Measurements from ENCODE around the gene UGT3A1. TPM values are rescaled to one million over a fixed set of nuclear protein-coding genes. Genes with fewer than 3 reads are reported as not detected.
A peak's percentile ranks its signal among the peaks of the same experiment; 100 is the strongest.

UGT3A1 gene
- total RNA-seq (2016; rRNA removed; fragmentation: Illumina TruSeq; extraction: Trizol), result not detected in 2 replicates
- total RNA-seq (2016; cell fraction: cytosol; rRNA removed; fragmentation: Illumina TruSeq; extraction: Trizol; ENCODE audit: low read depth), result not detected in 2 replicates
- not detected in 2 replicates for total RNA-seq (2016; cell fraction: insoluble cytoplasmic fraction; rRNA removed; fragmentation: Illumina TruSeq; extraction: Trizol)
- not detected in 2 replicates for total RNA-seq (2016; cell fraction: membrane; rRNA removed; fragmentation: Illumina TruSeq; extraction: Trizol)
- not detected in 2 replicates for total RNA-seq (2016; cell fraction: nucleus; rRNA removed; fragmentation: Illumina TruSeq; extraction: Trizol)
- polyA plus RNA-seq (2011; rRNA removed), result not detected in 2 replicates
- not detected in 2 replicates for polyA plus RNA-seq (2011; cell fraction: cytosol; rRNA removed)
- not detected in 2 replicates for polyA plus RNA-seq (2011; cell fraction: nucleus; rRNA removed)
- not detected in 2 replicates for polyA plus RNA-seq (2012)
- not detected in 2 replicates for polyA plus RNA-seq (2016; cell fraction: cytosol; fragmentation: Illumina TruSeq; extraction: Trizol; ENCODE audit: low read depth)
- polyA plus RNA-seq (2016; cell fraction: insoluble cytoplasmic fraction; fragmentation: Illumina TruSeq; extraction: Trizol; ENCODE audit: low read depth), result not detected in 2 replicates
- polyA plus RNA-seq (2016; cell fraction: membrane; fragmentation: Illumina TruSeq; extraction: Trizol; ENCODE audit: low read depth), result not detected in 2 replicates
- polyA plus RNA-seq (2016; cell fraction: nucleus; fragmentation: Illumina TruSeq; extraction: Trizol; ENCODE audit: insufficient read depth, low read depth), result not detected in 2 replicates
- polyA minus RNA-seq (2011; rRNA and poly(A)+ RNA removed; ENCODE audit: low replicate concordance), result not detected in 2 replicates
- not detected in 2 replicates for polyA minus RNA-seq (2011; cell fraction: cytosol; rRNA and poly(A)+ RNA removed)
- not detected in 2 replicates for polyA minus RNA-seq (2011; cell fraction: nucleus; rRNA and poly(A)+ RNA removed)
- not detected for Bru-seq, nascent RNA
- percentile 3 among the genes with signal in this experiment for BruChase-seq, experiment 1, labeled RNA remaining after a 6-hour chase
- BruChase-seq, experiment 2, labeled RNA remaining after a 2-hour chase, result not detected
- long read RNA-seq, experiment 1, result 0 reads
- long read RNA-seq, experiment 2, result 0 reads

- ATAC-seq (no peak), FAIRE-seq (no peak), DNase-seq (ENCODE audit: low spot score) (no peak)
- Histone ChIP-seq H3K9ac (ENCODE audit: insufficient read depth, low read depth, low read length) (no peak within 1 kb of the TSS), H4K20me1 (ENCODE audit: insufficient read depth, low read length) (no peaks in the 10 kb centered on the region), H2AFZ (ENCODE audit: low read length) (no peak within 1 kb of the TSS), H3K36me3 (replicated peaks in 1 of 2; ENCODE audit: control insufficient read depth in 1 of 2, insufficient read depth in 2 of 2, low read length in 2 of 2) (no peaks in the 10 kb centered on the region), H3K79me2 (ENCODE audit: insufficient read depth, low read length) (no peaks in the 10 kb centered on the region), H3K4me2 (ENCODE audit: low read depth, low read length) (no peak within 1 kb of the TSS), H3K27ac (ENCODE audit: extremely low read length, insufficient read depth, low read length) (no peak within 1 kb of the TSS), H3K9me3 (ENCODE audit: low read length) (no peaks in the 10 kb centered on the region), H3K27me3 (ENCODE audit: control insufficient read depth in 1 of 2, insufficient read depth in 2 of 2, low read length in 2 of 2) (peaks cover 0 to 15% of the 10 kb centered on the region in 2 experiments; a peak in 2 of 5 replicates), H3K4me1 (ENCODE audit: insufficient read depth, low read length) (no peaks in the 10 kb centered on the region), H3K4me3 (replicated peaks in 1 of 3; ENCODE audit: insufficient read depth in 1 of 3, low read depth in 2 of 3, low read length in 3 of 3) (no peak within 1 kb of the TSS)
- POLR2A ChIA-PET, result no interaction called here
- intact Hi-C loops (cut with micrococcal nuclease; ENCODE audit: unreplicated experiment), result no loop called here
- CTCF ChIA-PET (ENCODE audit: low intra/inter-chr PET ratio, low total read pairs), result no interaction called here
- BruUV-seq (replicated peaks), result no TSS peak
- no peak for TF ChIP-seq KDM5A (IDR thresholded peaks at IDR 0.05; ENCODE audit: borderline replicate concordance, low read length)
- no peak for TF ChIP-seq ZNF790 (CRISPR knock-in tag; IDR thresholded peaks at IDR 0.05; ENCODE audit: borderline replicate concordance)
- TF ChIP-seq BCLAF1 (IDR thresholded peaks at IDR 0.05), result no peak
- TF ChIP-seq NFATC3 (CRISPR knock-in tag; IDR thresholded peaks at IDR 0.05), result no peak
- no peak for TF ChIP-seq MEF2D (CRISPR knock-in tag; IDR thresholded peaks at IDR 0.05)
- no peak for TF ChIP-seq ZNF556 (CRISPR knock-in tag; IDR thresholded peaks at IDR 0.05; ENCODE audit: borderline replicate concordance)
- no peak for TF ChIP-seq RFXAP (CRISPR knock-in tag; IDR thresholded peaks at IDR 0.05; ENCODE audit: borderline replicate concordance)
- TF ChIP-seq BCL6 (CRISPR knock-in tag; IDR thresholded peaks at IDR 0.05), result no peak
- no peak for TF ChIP-seq U2AF1 (optimal IDR thresholded peaks at IDR 0.05; ENCODE audit: low read depth, low read length)
- TF ChIP-seq TMF1 (CRISPR knock-in tag; IDR thresholded peaks at IDR 0.05; ENCODE audit: low read depth), result no peak
- TF ChIP-seq ZNF441 (CRISPR knock-in tag; IDR thresholded peaks at IDR 0.05; ENCODE audit: borderline replicate concordance), result no peak
- TF ChIP-seq E2F5 (CRISPR knock-in tag; conservative IDR thresholded peaks at IDR 0.05), result no peak
- WGBS (ENCODE audit: low lambda C conversion rate), result 3% methylated on average over 14 of the region's 25 CpGs
- in situ Hi-C loops (cut with HindIII; ENCODE audit: extremely low pct_ligation_motif_present, low pct_unique_long_range_greater_than_20kb), result no loop called here
Observed at GRCh38 chr5:35990941-35991611, at the start of gene UGT3A1. TSS of gene UGT3A1 (minus strand) at chr5:35991390. CDS start at chr5:35991240, 150 bp downstream.
